Motor neuron (in vitro differentiated cells): Measurements from ENCODE around the gene SCUBE1. TPM values are rescaled to one million over a fixed set of nuclear protein-coding genes. Genes with fewer than 3 reads are reported as not detected.

Source experiments
- ATAC-seq, 8 experiments: fragments of 200-7000 bp; cut with Tn5 transposase; replicated peaks in 6 of 8; 2 replicates each; pipeline ENCODE4 v1.8.0; 2021; ENCODE audit warnings: mild to moderate bottlenecking in 8 of 8, moderate library complexity in 8 of 8
- H3K27ac ChIP-seq, 2 donors: fragments of 250-450 bp; sonication (Bioruptor Pico); 2 replicates each; pipeline ENCODE4 v1.9.0; 2021; ENCODE audit warnings: antibody characterized with exemption in 2 of 2, mild to moderate bottlenecking in 2 of 2, moderate library complexity in 1 of 2
- H3K4me1 ChIP-seq, 2 donors: fragments of 250-450 bp; sonication (Bioruptor Pico); replicated peaks in 1 of 2; 2 replicates each; pipeline ENCODE4 v1.6.1; 2021; ENCODE audit warnings: antibody characterized with exemption in 2 of 2, mild to moderate bottlenecking in 2 of 2, moderate library complexity in 1 of 2
- H3K4me3 ChIP-seq, 5 donors: fragments of 250-450 bp; sonication (Bioruptor Pico); 2 replicates each; pipeline ENCODE4 v1.9.0; 2021; ENCODE audit warnings: antibody characterized with exemption in 5 of 5, mild to moderate bottlenecking in 5 of 5, moderate library complexity in 4 of 5
- WGBS, 10 experiments: fragments of 450-650 bp; shearing (Covaris generic); methylation state at CpG; one replicate each; pipeline ENCODE4 v1.0.0; 2022; 5-methylcytosine and 5-hydroxymethylcytosine counted together
- in situ Hi-C, 9 experiments: fragments of 400-800 bp; cut with MboI; loops; one replicate each; pipeline ENCODE4 v1.15.0; 2021; ENCODE audit warnings: low sequenced_read_pairs in 9 of 9, low pct_unique_long_range_greater_than_20kb in 2 of 9; ENCODE audit not compliant: unreplicated experiment in 9 of 9
- total RNA-seq, 8 experiments: library from RNA; unstranded; fragments of 300-600 nt; gene quantifications; 2 replicates each; pipeline versions ENCODE4 v1.2.3 to v1.2.4, GENCODE V29; 2022

The SCUBE1 gene
- total RNA-seq, 8 experiments from 2014 or later: 0.09 to 16.9 (median 1.8) TPM

GRCh38 chr22:43234264-43234988 is 108.7 kb downstream of the SCUBE1 start:
- H3K4me3 ChIP-seq: no peak overlapping the region
- ATAC-seq: peak in 5 of 8 experiments; percentile 91 to 93 (median 92)
- peak overlapping the region; percentile 8 to 78 for H3K27ac ChIP-seq
- in situ Hi-C loops: loop anchor here in 1 of 9 experiments (25.0 kb wide), 1 partner anchor 128 kb away; no protein-coding TSS in a partner anchor
- H3K4me1 ChIP-seq: peaks cover 25 to 33% of the 10 kb centered on the region in 2 donors
- WGBS, 10 experiments: 37 to 60% (median 55%) methylated on average over 1 to 3 of the region's 9 CpGs; no CpG with 5 or more reads in 6 of the 10 experiments

GRCh38 chr22:43233529-43233928 is 109.6 kb downstream of the SCUBE1 start:
- peaks cover 25 to 33% of the 10 kb centered on the region in 2 donors for H3K4me1 ChIP-seq
- in situ Hi-C loops: loop anchor here in 1 of 9 experiments (25.0 kb wide), 1 partner anchor 129 kb away; no protein-coding TSS in a partner anchor
- 30 to 92% (median 75%) methylated on average over 2 to 4 of the region's 6 CpGs; no CpG with 5 or more reads in 5 of the 10 experiments for WGBS, 10 experiments
- ATAC-seq: no peak
- no peak overlapping the region for H3K4me3 ChIP-seq
- no peak overlapping the region for H3K27ac ChIP-seq

- in situ Hi-C loops: loop anchor here in 1 of 9 experiments (25.0 kb wide), 1 partner anchor 130 kb away; no protein-coding TSS in a partner anchor
- Histone ChIP-seq H3K4me3 (no peak overlapping the region), H3K27ac (no peak overlapping the region), H3K4me1 (peaks cover 30 to 35% of the 10 kb centered on the region in 2 donors)
- WGBS, 10 experiments: 0 to 95% (median 80%) methylated on average over 1 to 5 of the region's 8 CpGs; no CpG with 5 or more reads in 5 of the 10 experiments
- ATAC-seq: no peak
Measured at GRCh38 chr22:43232445-43232844, 110.7 kb downstream of the SCUBE1 start.

GRCh38 chr22:43231724-43232034 is 111.5 kb downstream of the SCUBE1 start:
- WGBS, 10 experiments: no CpG with 5 or more reads among the region's 15 CpGs
- H3K4me1 ChIP-seq: peaks cover 37 to 43% of the 10 kb centered on the region in 2 donors

GRCh38 chr22:43230971-43231723 is 112.0 kb downstream of the SCUBE1 start:
- Histone ChIP-seq H3K4me3 (no peak overlapping the region), H3K27ac (no peak overlapping the region), H3K4me1 (peaks cover 37 to 47% of the 10 kb centered on the region in 2 donors)
- in situ Hi-C loops: loop anchor here in 1 of 9 experiments (25.0 kb wide), 1 partner anchor 131 kb away; no protein-coding TSS in a partner anchor
- ATAC-seq: peak; percentile 6 to 77 (median 24)
- 3 to 23% (median 6%) methylated on average over 3 to 10 of the region's 23 CpGs; no CpG with 5 or more reads in 7 of the 10 experiments for WGBS, 10 experiments

More at GRCh38 chr22:43231724-43232034, 111.5 kb downstream of the SCUBE1 start:
- no peak for ATAC-seq
- Histone ChIP-seq H3K4me3 (no peak overlapping the region), H3K27ac (no peak overlapping the region)
- in situ Hi-C loops: loop anchor here in 1 of 9 experiments (25.0 kb wide), 1 partner anchor 131 kb away; no protein-coding TSS in a partner anchor

GRCh38 chr22:43230571-43230970 is 112.6 kb downstream of the SCUBE1 start:
- H3K4me3 ChIP-seq: no peak overlapping the region
- in situ Hi-C loops: loop anchor here in 1 of 9 experiments (25.0 kb wide), 1 partner anchor 132 kb away; no protein-coding TSS in a partner anchor
- WGBS, 10 experiments: 74 to 80% (median 80%) methylated on average over 1 to 3 of the region's 9 CpGs; no CpG with 5 or more reads in 6 of the 10 experiments
- peaks cover 36 to 44% of the 10 kb centered on the region in 2 donors for H3K4me1 ChIP-seq
- ATAC-seq: no peak
- no peak overlapping the region for H3K27ac ChIP-seq

- 82 to 100% methylated on average over 1 to 3 of the region's 19 CpGs; no CpG with 5 or more reads in 8 of the 10 experiments for WGBS, 10 experiments
- no peak overlapping the region for H3K4me3 ChIP-seq
- in situ Hi-C loops: loop anchor here in 1 of 9 experiments (25.0 kb wide), 1 partner anchor 133 kb away; no protein-coding TSS in a partner anchor
- no peak overlapping the region for H3K27ac ChIP-seq
- no peak for ATAC-seq
- H3K4me1 ChIP-seq: peaks cover 28 to 36% of the 10 kb centered on the region in 2 donors
Measured at GRCh38 chr22:43228863-43229262, 114.3 kb downstream of the SCUBE1 start.

GRCh38 chr22:43228330-43228729 is 114.8 kb downstream of the SCUBE1 start:
- ATAC-seq: peak in 1 of 8 experiments; percentile 51
- WGBS, 10 experiments: 67 to 100% methylated on average over 1 to 3 of the region's 8 CpGs; no CpG with 5 or more reads in 8 of the 10 experiments
- Histone ChIP-seq H3K27ac (no peak overlapping the region), H3K4me3 (no peak overlapping the region), H3K4me1 (peaks cover 27 to 33% of the 10 kb centered on the region in 2 donors)
- in situ Hi-C loops: loop anchor here in 1 of 9 experiments (25.0 kb wide), 1 partner anchor 134 kb away; no protein-coding TSS in a partner anchor

GRCh38 chr22:43227239-43227630 is 115.9 kb downstream of the SCUBE1 start:
- 18 to 55% (median 30%) methylated on average over 2 to 6 of the region's 17 CpGs; no CpG with 5 or more reads in 7 of the 10 experiments for WGBS, 10 experiments
- Histone ChIP-seq H3K27ac (peak overlapping the region in 1 of 2 donors; percentile 12), H3K4me1 (peaks cover 27 to 33% of the 10 kb centered on the region in 2 donors), H3K4me3 (no peak overlapping the region)
- in situ Hi-C loops: loop anchor here in 1 of 9 experiments (25.0 kb wide), 1 partner anchor 135 kb away; no protein-coding TSS in a partner anchor
- ATAC-seq: peak in 6 of 8 experiments; percentile 8 to 56 (median 48)

GRCh38 chr22:43226377-43227238 is 116.6 kb downstream of the SCUBE1 start:
- in situ Hi-C loops: loop anchor here in 1 of 9 experiments (25.0 kb wide), 1 partner anchor 136 kb away; no protein-coding TSS in a partner anchor

GRCh38 chr22:43225609-43226008 is 117.6 kb downstream of the SCUBE1 start:
- ATAC-seq: no peak
- whole genome bisulfite sequencing, 10 experiments: 55 to 100% (median 90%) methylated on average over 1 to 7 of the region's 8 CpGs; no CpG with 5 or more reads in 2 of the 10 experiments
- in situ Hi-C loops: loop anchor here in 1 of 9 experiments (25.0 kb wide), 1 partner anchor 137 kb away; no protein-coding TSS in a partner anchor
- no peak overlapping the region for H3K27ac ChIP-seq
- no peak overlapping the region for H3K4me3 ChIP-seq
- H3K4me1 ChIP-seq: peaks cover 24 to 27% of the 10 kb centered on the region in 2 donors

More at GRCh38 chr22:43226377-43227238, 116.6 kb downstream of the SCUBE1 start:
- ATAC-seq: peak; percentile 28 to 77 (median 68)
- WGBS, 10 experiments: 8 to 30% (median 13%) methylated on average over 2 to 3 of the region's 19 CpGs; no CpG with 5 or more reads in 7 of the 10 experiments
- no peak overlapping the region for H3K4me3 ChIP-seq
- peaks cover 27 to 32% of the 10 kb centered on the region in 2 donors for H3K4me1 ChIP-seq
- H3K27ac ChIP-seq: peak overlapping the region in 1 of 2 donors; percentile 12
